ENCODE data around the gene OCEL1.
A peak's percentile ranks its signal among the peaks of the same experiment; 100 is the strongest.

Gene OCEL1

DNA sequence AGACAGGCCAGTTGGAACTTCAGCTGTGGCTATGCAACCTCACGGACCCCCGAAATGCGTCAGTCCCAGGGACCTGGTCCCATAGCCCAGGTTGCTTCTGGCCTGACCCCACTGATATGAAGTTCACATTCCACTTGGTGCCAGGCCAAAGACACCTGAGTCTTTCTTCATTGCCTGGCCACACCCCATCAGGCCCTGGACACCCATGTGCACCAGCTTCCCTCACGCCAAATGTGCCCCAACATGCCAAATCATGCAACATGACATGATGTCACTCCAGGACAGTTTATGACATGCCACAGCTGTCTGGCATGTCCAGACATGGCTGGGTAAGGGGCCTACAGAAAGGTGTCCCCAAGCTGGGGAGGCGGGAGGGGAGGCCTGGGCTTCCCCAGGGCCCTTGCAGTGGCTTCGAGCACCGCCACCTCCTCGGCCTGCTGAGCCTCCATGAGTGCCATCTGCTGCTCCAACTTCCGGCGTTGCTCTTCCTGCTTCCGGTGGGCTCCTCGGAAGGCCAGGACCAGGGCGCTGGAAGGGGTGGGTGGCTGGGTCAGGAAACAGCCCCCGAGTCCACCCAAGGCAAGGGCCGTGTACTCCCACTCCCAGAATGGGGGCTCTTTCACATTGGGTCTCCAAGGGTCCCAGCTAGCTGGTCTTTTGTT lies 24.0 kb downstream of the OCEL1 start:
- ChIA-PET CTCF (interaction anchor here (0.6 to 2.8 kb wide), 4 partner anchors 8 to 45 kb away, joined by 3 to 26 read pairs (median 4); no protein-coding TSS in a partner anchor), POLR2A (interaction anchor here (1.1 to 2.2 kb wide), 4 partner anchors 14 to 23 kb away, joined by 3 to 12 read pairs (median 8); partner anchors contain the start of genes BABAM1 and OCEL1)
- Histone ChIP-seq H3K27ac (ENCODE audit: extremely low read depth, low read depth, low read length) (no peak overlapping the region; the same call in 1 of the 2 replicates), H3K4me3 (ENCODE audit: low read depth, low read length) (no peak overlapping the region), H3K4me1 (ENCODE audit: control insufficient read depth, insufficient read depth, low read length) (peaks cover 10% of the 10 kb centered on the region), H3K9me3 (ENCODE audit: control insufficient read depth, insufficient read depth, low read depth, low read length) (no peaks in the 10 kb centered on the region), H3K36me3 (ENCODE audit: control insufficient read depth in 2 of 2, insufficient read depth in 1 of 2, low read length in 2 of 2) (no peaks in the 10 kb centered on the region)
- TF ChIP-seq, protein P1, sequence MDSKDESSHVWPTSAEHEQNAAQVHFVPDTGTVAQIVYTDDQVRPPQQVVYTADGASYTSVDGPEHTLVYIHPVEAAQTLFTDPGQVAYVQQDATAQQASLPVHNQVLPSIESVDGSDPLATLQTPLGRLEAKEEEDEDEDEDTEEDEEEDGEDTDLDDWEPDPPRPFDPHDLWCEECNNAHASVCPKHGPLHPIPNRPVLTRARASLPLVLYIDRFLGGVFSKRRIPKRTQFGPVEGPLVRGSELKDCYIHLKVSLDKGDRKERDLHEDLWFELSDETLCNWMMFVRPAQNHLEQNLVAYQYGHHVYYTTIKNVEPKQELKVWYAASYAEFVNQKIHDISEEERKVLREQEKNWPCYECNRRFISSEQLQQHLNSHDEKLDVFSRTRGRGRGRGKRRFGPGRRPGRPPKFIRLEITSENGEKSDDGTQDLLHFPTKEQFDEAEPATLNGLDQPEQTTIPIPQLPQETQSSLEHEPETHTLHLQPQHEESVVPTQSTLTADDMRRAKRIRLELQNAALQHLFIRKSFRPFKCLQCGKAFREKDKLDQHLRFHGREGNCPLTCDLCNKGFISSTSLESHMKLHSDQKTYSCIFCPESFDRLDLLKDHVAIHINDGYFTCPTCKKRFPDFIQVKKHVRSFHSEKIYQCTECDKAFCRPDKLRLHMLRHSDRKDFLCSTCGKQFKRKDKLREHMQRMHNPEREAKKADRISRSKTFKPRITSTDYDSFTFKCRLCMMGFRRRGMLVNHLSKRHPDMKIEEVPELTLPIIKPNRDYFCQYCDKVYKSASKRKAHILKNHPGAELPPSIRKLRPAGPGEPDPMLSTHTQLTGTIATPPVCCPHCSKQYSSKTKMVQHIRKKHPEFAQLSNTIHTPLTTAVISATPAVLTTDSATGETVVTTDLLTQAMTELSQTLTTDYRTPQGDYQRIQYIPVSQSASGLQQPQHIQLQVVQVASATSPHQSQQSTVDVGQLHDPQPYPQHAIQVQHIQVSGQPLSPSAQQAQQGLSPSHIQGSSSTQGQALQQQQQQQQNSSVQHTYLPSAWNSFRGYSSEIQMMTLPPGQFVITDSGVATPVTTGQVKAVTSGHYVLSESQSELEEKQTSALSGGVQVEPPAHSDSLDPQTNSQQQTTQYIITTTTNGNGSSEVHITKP (tag by site-specific recombination; IDR thresholded peaks at IDR 0.05): peak; percentile 44
- TF ChIP-seq ZNF623 (tag by site-specific recombination; IDR thresholded peaks at IDR 0.05): peak; percentile 18; the same call in 1 of the 2 replicates
- TF ChIP-seq ZNF677 (tag by site-specific recombination; IDR thresholded peaks at IDR 0.05): no peak

DNA sequence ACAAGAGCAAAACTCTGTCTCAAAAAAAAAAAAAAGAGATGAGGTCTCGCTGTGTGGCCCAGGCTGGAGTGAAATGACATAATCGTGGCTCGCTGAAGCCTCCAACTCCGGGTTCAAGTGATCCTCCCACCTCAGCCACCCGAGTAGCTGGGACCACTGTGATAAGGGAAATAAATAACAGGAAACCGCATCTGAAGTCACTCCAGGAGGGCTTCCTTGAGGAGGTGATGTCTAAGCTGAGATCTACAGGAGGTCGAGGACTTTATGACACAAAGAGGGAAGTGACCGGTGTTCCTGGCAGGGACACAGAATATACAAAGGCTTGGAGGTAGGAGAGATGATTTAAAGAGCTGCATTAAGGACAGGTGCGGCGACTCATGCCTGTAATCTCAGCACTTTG lies 28.6 kb downstream of the OCEL1 start:
- H3K27ac ChIP-seq (ENCODE audit: extremely low read depth, low read depth, low read length): no peak overlapping the region
- TF ChIP-seq ZNF404 (tag by site-specific recombination; IDR thresholded peaks at IDR 0.05) (no peak), ZIC2 (tag by site-specific recombination; IDR thresholded peaks at IDR 0.05) (peak; percentile 52)
- ChIA-PET CTCF (interaction anchor here (1.3 kb wide), 1 partner anchor 39 kb away, joined by 3 read pairs; no protein-coding TSS in a partner anchor), POLR2A (interaction anchor here (0.8 to 1.9 kb wide), 4 partner anchors 9 to 28 kb away, joined by 3 to 5 read pairs (median 3); partner anchors contain the start of genes BABAM1, NR2F6 and OCEL1)
- no peak overlapping the region for H3K4me3 ChIP-seq (ENCODE audit: low read depth, low read length)
- H3K36me3 ChIP-seq (ENCODE audit: control insufficient read depth in 2 of 2, insufficient read depth in 1 of 2, low read length in 2 of 2): no peaks in the 10 kb centered on the region
- no peaks in the 10 kb centered on the region for H3K9me3 ChIP-seq (ENCODE audit: control insufficient read depth, insufficient read depth, low read depth, low read length)
- no peaks in the 10 kb centered on the region for H3K4me1 ChIP-seq (ENCODE audit: control insufficient read depth, insufficient read depth, low read length)

DNA sequence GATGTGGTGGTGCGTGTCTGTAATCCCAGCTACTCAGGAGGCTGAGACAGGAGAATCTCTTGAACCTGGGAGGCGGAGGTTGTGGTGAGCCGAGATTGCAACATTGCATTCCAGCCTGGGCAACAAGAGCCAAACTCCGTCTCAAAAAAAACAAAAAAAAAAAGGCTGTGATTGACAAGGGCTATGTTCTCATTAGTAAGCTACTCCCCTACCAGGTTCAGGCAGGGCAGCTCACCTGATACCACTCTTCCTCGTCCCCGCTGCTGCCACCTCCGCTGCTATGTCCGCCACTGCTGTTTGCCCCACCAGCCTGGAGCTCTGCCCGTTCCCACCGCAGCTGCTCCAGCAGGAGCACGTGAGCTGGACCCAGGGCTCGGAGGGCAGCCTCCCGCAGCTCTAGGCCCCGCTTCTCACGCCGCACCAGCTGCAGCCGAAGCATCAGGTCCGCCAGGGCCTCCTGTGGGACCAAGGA lies 29.2 kb downstream of the OCEL1 start:
- Histone ChIP-seq H3K4me3 (ENCODE audit: low read depth, low read length) (no peak overlapping the region), H3K9me3 (ENCODE audit: control insufficient read depth, insufficient read depth, low read depth, low read length) (no peaks in the 10 kb centered on the region), H3K36me3 (ENCODE audit: control insufficient read depth in 2 of 2, insufficient read depth in 1 of 2, low read length in 2 of 2) (no peaks in the 10 kb centered on the region), H3K4me1 (ENCODE audit: control insufficient read depth, insufficient read depth, low read length) (no peaks in the 10 kb centered on the region), H3K27ac (ENCODE audit: extremely low read depth, low read depth, low read length) (no peak overlapping the region)
- peak; percentile 31; the same call in 1 of the 2 replicates for TF ChIP-seq ZNF394 (tag by site-specific recombination; IDR thresholded peaks at IDR 0.05; ENCODE audit: borderline replicate concordance)
- TF ChIP-seq, protein P2, sequence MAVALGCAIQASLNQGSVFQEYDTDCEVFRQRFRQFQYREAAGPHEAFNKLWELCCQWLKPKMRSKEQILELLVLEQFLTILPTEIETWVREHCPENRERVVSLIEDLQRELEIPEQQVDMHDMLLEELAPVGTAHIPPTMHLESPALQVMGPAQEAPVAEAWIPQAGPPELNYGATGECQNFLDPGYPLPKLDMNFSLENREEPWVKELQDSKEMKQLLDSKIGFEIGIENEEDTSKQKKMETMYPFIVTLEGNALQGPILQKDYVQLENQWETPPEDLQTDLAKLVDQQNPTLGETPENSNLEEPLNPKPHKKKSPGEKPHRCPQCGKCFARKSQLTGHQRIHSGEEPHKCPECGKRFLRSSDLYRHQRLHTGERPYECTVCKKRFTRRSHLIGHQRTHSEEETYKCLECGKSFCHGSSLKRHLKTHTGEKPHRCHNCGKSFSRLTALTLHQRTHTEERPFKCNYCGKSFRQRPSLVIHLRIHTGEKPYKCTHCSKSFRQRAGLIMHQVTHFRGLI (tag by site-specific recombination; IDR thresholded peaks at IDR 0.05): no peak
- TF ChIP-seq, protein P3, sequence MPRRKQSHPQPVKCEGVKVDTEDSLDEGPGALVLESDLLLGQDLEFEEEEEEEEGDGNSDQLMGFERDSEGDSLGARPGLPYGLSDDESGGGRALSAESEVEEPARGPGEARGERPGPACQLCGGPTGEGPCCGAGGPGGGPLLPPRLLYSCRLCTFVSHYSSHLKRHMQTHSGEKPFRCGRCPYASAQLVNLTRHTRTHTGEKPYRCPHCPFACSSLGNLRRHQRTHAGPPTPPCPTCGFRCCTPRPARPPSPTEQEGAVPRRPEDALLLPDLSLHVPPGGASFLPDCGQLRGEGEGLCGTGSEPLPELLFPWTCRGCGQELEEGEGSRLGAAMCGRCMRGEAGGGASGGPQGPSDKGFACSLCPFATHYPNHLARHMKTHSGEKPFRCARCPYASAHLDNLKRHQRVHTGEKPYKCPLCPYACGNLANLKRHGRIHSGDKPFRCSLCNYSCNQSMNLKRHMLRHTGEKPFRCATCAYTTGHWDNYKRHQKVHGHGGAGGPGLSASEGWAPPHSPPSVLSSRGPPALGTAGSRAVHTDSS (tag by site-specific recombination; IDR thresholded peaks at IDR 0.05): no peak
- ChIA-PET POLR2A (interaction anchor here (0.8 to 1.9 kb wide), 4 partner anchors 9 to 29 kb away, joined by 3 to 5 read pairs (median 3); partner anchors contain the start of genes BABAM1, NR2F6 and OCEL1), CTCF (interaction anchor here (0.6 to 1.3 kb wide), 3 partner anchors 32 to 188 kb away, joined by 3 read pairs; no protein-coding TSS in a partner anchor)

Measured in HEK293 (cell line).